Measurements from ENCODE around the gene PLA2G1B.

PLA2G1B gene

DNA sequence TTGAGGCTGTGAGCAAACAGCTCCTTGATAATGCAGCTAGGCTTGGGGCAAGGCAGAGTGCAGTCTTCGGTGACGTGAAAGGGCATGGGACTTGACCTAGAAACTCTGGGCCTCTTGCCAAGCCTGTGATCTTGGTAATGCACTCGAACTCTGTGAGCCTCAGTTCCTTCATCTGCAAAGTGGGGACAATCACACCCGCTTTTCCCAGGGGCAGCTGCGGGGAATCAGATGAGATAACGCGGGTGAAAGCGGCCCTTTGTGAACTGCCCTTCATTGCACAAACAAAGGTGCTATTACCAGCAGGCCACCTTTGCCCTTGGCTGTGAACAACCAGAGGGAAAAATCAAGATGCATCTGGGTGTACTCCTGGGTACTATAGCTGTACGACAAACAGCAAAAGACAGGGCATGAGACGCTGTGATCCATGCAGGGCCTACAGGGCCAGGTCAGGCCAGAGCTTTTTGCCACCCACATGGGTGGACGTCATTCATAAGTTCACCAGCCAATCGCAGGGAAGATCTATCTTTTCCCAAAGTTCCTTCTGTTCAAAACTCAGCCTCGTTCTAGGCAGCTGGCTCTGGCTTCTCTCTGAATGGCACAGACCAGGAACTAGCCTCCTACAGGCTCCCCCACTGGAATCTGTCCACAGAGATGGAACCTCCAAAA, 38.2 kb upstream of the PLA2G1B start:
- TF ChIP-seq, protein P1, sequence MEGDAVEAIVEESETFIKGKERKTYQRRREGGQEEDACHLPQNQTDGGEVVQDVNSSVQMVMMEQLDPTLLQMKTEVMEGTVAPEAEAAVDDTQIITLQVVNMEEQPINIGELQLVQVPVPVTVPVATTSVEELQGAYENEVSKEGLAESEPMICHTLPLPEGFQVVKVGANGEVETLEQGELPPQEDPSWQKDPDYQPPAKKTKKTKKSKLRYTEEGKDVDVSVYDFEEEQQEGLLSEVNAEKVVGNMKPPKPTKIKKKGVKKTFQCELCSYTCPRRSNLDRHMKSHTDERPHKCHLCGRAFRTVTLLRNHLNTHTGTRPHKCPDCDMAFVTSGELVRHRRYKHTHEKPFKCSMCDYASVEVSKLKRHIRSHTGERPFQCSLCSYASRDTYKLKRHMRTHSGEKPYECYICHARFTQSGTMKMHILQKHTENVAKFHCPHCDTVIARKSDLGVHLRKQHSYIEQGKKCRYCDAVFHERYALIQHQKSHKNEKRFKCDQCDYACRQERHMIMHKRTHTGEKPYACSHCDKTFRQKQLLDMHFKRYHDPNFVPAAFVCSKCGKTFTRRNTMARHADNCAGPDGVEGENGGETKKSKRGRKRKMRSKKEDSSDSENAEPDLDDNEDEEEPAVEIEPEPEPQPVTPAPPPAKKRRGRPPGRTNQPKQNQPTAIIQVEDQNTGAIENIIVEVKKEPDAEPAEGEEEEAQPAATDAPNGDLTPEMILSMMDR (IDR thresholded peaks at IDR 0.05; ENCODE audit: insufficient read depth, low read depth, low read length, missing control alignments) = no peak
- no peak for DNase-seq (ENCODE audit: low read depth)
- H3K4me3 ChIP-seq (ENCODE audit: low read depth, low read length) = no peak overlapping the region

DNA sequence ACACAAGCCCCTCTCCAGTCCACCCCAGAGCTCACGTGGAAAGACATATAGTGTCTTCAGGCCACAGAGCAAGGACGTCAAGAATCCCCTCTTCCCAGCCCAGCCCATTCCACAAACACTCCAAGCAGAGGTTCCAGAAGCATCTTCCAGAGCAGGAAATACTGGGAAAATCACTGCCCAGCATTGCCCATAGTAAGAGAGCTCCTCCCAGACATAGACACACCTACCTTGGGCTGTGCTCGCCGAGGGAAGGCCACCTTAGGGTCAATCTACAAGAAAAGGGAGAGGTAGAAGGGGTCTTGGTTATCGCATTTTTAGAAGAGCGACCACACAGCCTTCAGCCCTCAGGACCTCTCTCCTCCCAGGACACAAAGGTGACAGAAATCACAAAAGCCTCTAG, 36.9 kb upstream of the PLA2G1B start:
- TF ChIP-seq, protein P1 (IDR thresholded peaks at IDR 0.05; ENCODE audit: insufficient read depth, low read depth, low read length, missing control alignments) = no peak
- no peak overlapping the region for H3K4me3 ChIP-seq (ENCODE audit: low read depth, low read length)
- DNase-seq (ENCODE audit: low read depth) = no peak

DNA sequence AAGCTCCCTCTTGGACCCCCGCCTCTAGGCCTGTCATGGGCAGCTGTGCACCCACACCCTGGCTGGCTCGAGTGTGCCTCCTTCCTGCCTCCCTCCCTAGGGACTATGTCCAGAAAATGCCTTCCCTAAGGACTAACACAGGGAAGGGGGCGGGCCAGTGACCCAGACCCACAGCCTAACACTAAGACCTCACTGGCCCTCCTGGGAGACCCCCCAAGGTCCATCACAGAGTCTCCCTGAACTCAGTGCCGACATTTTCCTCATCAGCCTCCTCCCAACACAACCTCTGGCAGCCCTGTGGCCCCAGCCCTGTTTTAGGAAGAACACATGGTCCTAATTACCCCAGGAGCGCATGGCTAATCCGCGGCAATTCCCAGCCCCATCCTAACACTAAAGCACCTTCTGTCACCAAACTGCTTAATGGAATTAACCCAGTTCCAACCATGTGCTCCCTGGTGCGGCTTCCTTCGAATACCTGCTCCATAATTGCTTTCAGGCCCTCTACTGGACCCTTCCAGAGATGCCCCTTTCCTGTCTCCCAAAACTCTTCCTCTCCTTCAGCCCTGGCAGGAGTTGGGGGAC, 35.8 kb upstream of the PLA2G1B start:
- TF ChIP-seq, protein P1 (IDR thresholded peaks at IDR 0.05; ENCODE audit: insufficient read depth, low read depth, low read length, missing control alignments) = no peak
- no peak for DNase-seq (ENCODE audit: low read depth)
- H3K4me3 ChIP-seq (ENCODE audit: low read depth, low read length) = no peak overlapping the region

DNA sequence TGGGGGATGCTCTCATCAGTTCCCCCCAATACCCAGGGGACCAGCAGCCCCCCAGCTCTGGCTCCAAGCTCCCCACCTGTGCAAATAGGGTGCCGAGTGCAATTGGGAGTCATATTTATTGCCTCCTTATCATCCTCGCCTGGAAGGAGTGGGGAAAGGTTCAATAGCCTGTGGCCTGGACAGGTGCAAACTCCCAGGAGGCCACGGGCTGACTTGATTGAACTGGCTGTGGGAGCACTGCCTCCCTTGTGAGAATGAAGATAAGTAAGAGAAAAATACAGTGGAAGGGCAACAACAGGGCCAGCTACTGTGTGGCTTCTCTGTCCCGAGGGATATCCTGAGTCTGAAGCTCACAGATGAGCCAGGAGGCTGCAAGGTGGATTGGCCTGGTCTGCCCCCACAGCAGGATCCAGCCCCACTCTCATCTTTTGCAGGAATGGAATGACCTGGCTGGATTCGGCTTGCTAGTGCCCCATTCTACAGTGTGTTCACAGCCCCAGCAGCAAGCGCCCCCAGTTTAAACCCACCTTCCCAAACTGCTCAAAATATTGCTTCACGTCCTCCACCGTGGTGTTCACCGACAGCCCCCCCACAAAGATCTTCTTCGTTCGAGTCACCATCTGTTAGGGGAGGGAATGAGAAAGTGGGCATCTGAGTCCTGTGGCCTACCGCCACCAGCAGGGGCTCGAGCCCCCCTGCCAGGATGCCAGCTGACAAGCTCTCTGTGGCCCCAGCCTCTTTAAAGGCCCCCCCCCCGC, 35.1 kb upstream of the PLA2G1B start:
- no peak overlapping the region for H3K4me3 ChIP-seq (ENCODE audit: low read depth, low read length)
- TF ChIP-seq, protein P1 (IDR thresholded peaks at IDR 0.05; ENCODE audit: insufficient read depth, low read depth, low read length, missing control alignments) = no peak
- no peak for DNase-seq (ENCODE audit: low read depth)

DNA sequence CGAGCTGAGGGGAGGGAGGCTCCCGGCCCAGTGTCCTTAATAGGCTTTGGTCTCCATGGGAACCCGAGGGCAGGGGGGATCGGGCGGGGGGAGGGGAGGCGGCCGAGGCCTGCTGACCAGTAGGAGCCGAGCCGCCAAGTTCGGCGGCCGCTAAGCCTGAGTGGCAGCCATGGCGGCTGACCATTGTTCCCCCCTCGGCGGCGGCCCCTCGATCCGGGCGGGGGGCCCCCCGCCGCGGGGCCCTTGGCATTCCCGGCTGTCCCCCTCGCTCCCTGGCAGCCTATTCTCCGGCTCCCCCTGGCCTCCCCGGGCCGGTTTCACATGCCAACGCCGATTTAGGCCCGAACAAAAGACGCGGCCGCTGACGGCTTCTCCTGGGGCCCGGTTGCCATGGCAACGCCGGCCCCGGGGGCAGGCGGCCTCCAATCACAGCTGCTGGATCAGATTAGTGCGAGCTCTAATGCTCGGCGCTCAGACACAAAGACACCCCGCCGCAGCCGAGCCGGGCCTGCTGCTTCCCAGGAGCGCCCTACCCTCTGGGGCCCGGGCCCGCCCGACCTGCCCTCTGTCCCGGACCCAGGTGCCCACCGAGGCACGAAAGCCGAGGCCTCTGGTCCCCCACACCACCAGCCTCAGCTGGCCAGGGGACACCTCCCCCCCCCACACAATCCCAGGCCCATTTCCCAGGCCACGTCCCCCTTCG, 34.1 kb upstream of the PLA2G1B start:
- DNase-seq (ENCODE audit: low read depth) = peak; percentile 62
- TF ChIP-seq, protein P1 (IDR thresholded peaks at IDR 0.05; ENCODE audit: insufficient read depth, low read depth, low read length, missing control alignments) = no peak
- H3K4me3 ChIP-seq (ENCODE audit: low read depth, low read length) = no peak overlapping the region

DNA sequence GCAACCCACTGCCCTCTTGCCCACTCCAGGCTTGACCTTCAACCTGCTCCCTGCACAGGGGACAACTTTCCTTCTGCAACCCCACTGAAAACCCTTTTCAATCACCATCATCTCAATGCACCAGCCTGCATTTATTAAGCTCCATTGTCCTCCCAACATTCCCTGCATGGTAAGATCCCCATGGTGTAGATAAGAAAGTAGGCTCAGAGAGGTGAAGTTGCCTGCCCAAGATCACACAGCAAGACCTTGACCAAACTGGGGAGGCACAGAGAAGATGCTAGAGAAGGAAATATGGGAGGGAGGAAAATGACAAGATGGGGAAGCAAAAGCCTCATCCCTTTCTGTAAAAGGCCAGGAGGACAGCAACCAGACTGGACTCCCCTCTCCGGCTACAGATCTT, 31.5 kb upstream of the PLA2G1B start:
- no peak overlapping the region for H3K4me3 ChIP-seq (ENCODE audit: low read depth, low read length)
- TF ChIP-seq, protein P1 (IDR thresholded peaks at IDR 0.05; ENCODE audit: insufficient read depth, low read depth, low read length, missing control alignments) = no peak
- no peak for DNase-seq (ENCODE audit: low read depth)
